ENCODE data around the gene UNC5B.

DNA sequence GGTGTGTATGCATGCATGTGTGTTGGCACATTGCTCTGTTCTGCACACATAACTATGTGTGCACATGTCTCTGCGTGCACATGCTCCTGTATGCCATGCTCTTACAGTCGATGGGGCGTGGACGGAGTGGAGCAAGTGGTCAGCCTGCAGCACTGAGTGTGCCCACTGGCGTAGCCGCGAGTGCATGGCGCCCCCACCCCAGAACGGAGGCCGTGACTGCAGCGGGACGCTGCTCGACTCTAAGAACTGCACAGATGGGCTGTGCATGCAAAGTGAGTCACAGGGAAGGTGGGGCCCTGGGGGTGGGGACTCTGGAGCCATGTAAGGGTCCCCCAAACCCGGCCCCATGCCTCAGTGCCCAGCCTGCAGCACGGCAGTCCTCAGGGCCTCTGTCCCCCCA lies 76.1 kb downstream of the UNC5B start:
- TF ChIP-seq GATA2 (IDR thresholded peaks at IDR 0.05; ENCODE audit: low read depth, low read length) (no peak), GATA3 (IDR thresholded peaks at IDR 0.05; ENCODE audit: low read depth, low read length) (no peak)

All from SH-SY5Y (cell line).